Mononuclear cell (primary cell): ENCODE results near the gene WNT5A. TPM values are rescaled to one million over a fixed set of nuclear protein-coding genes. Genes with fewer than 3 reads are reported as not detected.
A peak's percentile ranks its signal among the peaks of the same experiment; 100 is the strongest.

Source experiments
- H3K27me3 ChIP-seq: 2 replicates; pipeline ENCODE4 v1.6.0; 2011; ENCODE audit warnings: low read length, control low read depth; ENCODE audit not compliant: insufficient read depth
- H3K4me1 ChIP-seq: 2 replicates; pipeline ENCODE4 v1.5.1; 2011; ENCODE audit warnings: mild to moderate bottlenecking, low read length, control low read depth; ENCODE audit not compliant: insufficient read depth
- H3K4me3 ChIP-seq: 2 replicates; pipeline ENCODE4 v1.5.1; 2011; ENCODE audit warnings: mild to moderate bottlenecking, low read length, moderate library complexity
- H3K9me3 ChIP-seq: 2 replicates; pipeline ENCODE4 v1.5.1; 2011; ENCODE audit warnings: low read depth, mild to moderate bottlenecking, control low read depth, low read length
- total RNA-seq: library from RNA; depleted of rRNA; stranded (reverse); fragments of >200 nt; gene quantifications from one replicate; pipeline ENCODE4 v1.2.3, GENCODE V29; 2012

The WNT5A gene
- 0.42 TPM for total RNA-seq

DNA sequence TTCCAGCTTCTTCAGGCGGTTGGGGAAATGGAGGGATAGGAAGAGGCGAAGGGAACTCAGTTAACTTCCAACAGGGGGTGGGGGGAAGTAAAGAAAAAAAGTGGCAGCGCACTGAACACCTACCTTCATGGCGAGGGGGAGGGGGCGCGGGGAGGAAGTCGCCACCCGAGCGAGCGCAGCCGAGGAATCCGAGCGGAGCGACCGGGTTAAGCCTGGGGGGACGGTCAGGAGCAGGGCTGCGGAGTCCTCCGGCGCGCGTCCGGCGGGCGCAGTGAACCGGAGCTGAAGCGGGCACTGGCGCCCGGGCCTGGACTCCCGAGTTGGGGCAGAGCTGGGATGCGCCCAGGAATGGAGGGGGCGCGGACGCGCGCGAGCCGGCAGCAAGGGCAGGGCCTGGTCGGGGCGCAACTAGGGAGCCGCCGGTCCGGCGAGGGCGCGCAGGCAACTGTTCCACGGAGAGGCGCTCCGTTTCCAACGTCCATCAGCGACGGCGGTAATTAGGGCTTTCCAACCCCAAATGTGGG is at the start of gene WNT5A:
WNT5A (minus strand) TSS at position 450 of the 524 bp plus-strand sequence; CDS start at position 129, 321 bp downstream.
- H3K4me3 ChIP-seq, result peak within 1 kb of the TSS; percentile 22
- H3K27me3 ChIP-seq, result peaks cover 90% of the 10 kb centered on the region
- H3K4me1 ChIP-seq, result no peaks in the 10 kb centered on the region
- no peaks in the 10 kb centered on the region for H3K9me3 ChIP-seq

GRCh38 chr3:55534876-55535275 is 47.8 kb upstream of the WNT5A start:
- no peaks in the 10 kb centered on the region for H3K4me1 ChIP-seq
- H3K9me3 ChIP-seq, result no peaks in the 10 kb centered on the region
- H3K4me3 ChIP-seq, result no peak overlapping the region
- no peaks in the 10 kb centered on the region for H3K27me3 ChIP-seq

- no peaks in the 10 kb centered on the region for H3K9me3 ChIP-seq
- H3K4me1 ChIP-seq, result no peaks in the 10 kb centered on the region
- H3K27me3 ChIP-seq, result no peaks in the 10 kb centered on the region
- no peak overlapping the region for H3K4me3 ChIP-seq
Measured at GRCh38 chr3:55532806-55533205, 45.7 kb upstream of the WNT5A start.

- H3K4me1 ChIP-seq, result no peaks in the 10 kb centered on the region
- no peaks in the 10 kb centered on the region for H3K27me3 ChIP-seq
- H3K9me3 ChIP-seq, result no peaks in the 10 kb centered on the region
- no peak overlapping the region for H3K4me3 ChIP-seq
Measured at GRCh38 chr3:55531321-55531720, 44.2 kb upstream of the WNT5A start.

GRCh38 chr3:55527361-55527760 is 40.3 kb upstream of the WNT5A start:
- Histone ChIP-seq H3K4me1 (no peaks in the 10 kb centered on the region), H3K9me3 (no peaks in the 10 kb centered on the region), H3K27me3 (no peaks in the 10 kb centered on the region), H3K4me3 (no peak overlapping the region)

GRCh38 chr3:55526332-55527030 is 39.4 kb upstream of the WNT5A start:
- Histone ChIP-seq H3K9me3 (no peaks in the 10 kb centered on the region), H3K4me3 (no peak overlapping the region), H3K4me1 (no peaks in the 10 kb centered on the region), H3K27me3 (no peaks in the 10 kb centered on the region)

GRCh38 chr3:55525436-55525835 is 38.3 kb upstream of the WNT5A start:
- Histone ChIP-seq H3K4me1 (no peaks in the 10 kb centered on the region), H3K9me3 (no peaks in the 10 kb centered on the region), H3K27me3 (no peaks in the 10 kb centered on the region), H3K4me3 (no peak overlapping the region)

GRCh38 chr3:55524565-55525244 is 37.6 kb upstream of the WNT5A start:
- Histone ChIP-seq H3K4me3 (no peak overlapping the region), H3K27me3 (no peaks in the 10 kb centered on the region), H3K4me1 (no peaks in the 10 kb centered on the region), H3K9me3 (no peaks in the 10 kb centered on the region)

DNA sequence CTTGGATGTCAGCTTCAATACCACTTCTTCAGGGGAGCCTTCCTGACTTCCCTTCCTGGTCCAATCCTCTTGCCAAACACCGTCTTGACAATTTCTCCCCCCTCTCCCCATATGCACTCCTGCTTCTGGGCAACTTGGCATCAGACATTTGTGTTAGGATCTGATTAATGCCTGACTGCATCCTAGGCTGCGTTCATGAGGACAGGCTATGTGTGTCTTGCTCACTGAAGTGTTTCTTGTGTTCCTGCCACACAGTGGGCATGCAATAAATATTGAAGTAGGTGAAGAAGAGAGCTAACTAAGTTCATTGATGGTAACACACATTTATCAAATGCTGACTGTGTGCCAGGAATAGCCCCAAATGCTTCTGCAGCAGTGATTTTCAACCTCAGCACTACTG is 36.4 kb upstream of the WNT5A start:
- Histone ChIP-seq H3K27me3 (no peaks in the 10 kb centered on the region), H3K9me3 (no peaks in the 10 kb centered on the region), H3K4me1 (no peaks in the 10 kb centered on the region), H3K4me3 (no peak overlapping the region)

- no peaks in the 10 kb centered on the region for H3K9me3 ChIP-seq
- no peaks in the 10 kb centered on the region for H3K27me3 ChIP-seq
- H3K4me3 ChIP-seq, result no peak overlapping the region
- no peaks in the 10 kb centered on the region for H3K4me1 ChIP-seq
Measured at GRCh38 chr3:55521738-55522421, 34.8 kb upstream of the WNT5A start.

GRCh38 chr3:55521064-55521737 is 34.1 kb upstream of the WNT5A start:
- no peaks in the 10 kb centered on the region for H3K27me3 ChIP-seq
- H3K4me3 ChIP-seq, result no peak overlapping the region
- H3K9me3 ChIP-seq, result no peaks in the 10 kb centered on the region

GRCh38 chr3:55519019-55519418 is 31.9 kb upstream of the WNT5A start:
- no peaks in the 10 kb centered on the region for H3K9me3 ChIP-seq
- H3K4me3 ChIP-seq, result no peak overlapping the region
- H3K27me3 ChIP-seq, result no peaks in the 10 kb centered on the region
- H3K4me1 ChIP-seq, result no peaks in the 10 kb centered on the region

More at GRCh38 chr3:55521064-55521737, 34.1 kb upstream of the WNT5A start:
- no peaks in the 10 kb centered on the region for H3K4me1 ChIP-seq

GRCh38 chr3:55518451-55518850 is 31.3 kb upstream of the WNT5A start:
- no peaks in the 10 kb centered on the region for H3K4me1 ChIP-seq

DNA sequence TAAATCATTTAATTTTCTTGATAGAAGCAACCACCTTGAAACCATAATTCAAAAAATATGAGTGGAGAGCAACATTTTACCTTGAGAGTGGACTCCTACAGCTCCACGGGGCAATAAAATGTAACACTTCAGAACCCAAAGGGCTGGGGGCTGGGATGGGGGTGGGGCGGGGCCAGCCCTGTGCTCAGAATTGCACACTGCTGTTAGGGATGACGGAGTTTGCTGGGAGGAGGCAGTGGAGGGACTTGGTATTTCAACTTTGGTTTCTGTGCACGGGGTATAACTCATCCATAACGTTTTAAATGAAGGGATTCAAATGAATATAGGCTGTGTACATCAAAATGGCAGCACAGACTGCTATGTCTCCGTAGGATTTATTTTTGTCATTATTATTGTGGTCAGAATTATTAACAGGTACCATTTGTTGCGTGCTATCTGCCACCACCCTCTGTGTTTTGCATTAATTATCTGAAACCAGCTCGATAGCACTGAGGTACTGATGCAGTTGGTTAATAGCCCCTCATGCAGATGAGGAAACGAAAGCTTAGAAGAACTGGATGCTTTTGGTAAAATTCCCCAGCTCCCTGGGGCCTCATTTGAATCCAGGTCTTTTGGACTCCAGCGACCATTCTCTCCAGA is 29.4 kb upstream of the WNT5A start:
- no peak overlapping the region for H3K4me3 ChIP-seq
- no peaks in the 10 kb centered on the region for H3K4me1 ChIP-seq
- no peaks in the 10 kb centered on the region for H3K27me3 ChIP-seq
- H3K9me3 ChIP-seq, result no peaks in the 10 kb centered on the region

More at GRCh38 chr3:55518451-55518850, 31.3 kb upstream of the WNT5A start:
- no peaks in the 10 kb centered on the region for H3K27me3 ChIP-seq
- H3K4me3 ChIP-seq, result no peak overlapping the region
- H3K9me3 ChIP-seq, result no peaks in the 10 kb centered on the region
